Transverse colon (tissue), 3 donors: ENCODE results near the gene LRRC46.

Source experiments
- CTCF ChIP-seq, 5 experiments: fragments of 200-600 bp in 3 of 5; fragments of 450-650 bp in 2 of 5; sonication (generic) in 3 of 5; IDR thresholded peaks; 1 replicate in 2 of 5; 2 replicates in 3 of 5; pipeline ENCODE4 v1.5.1; 2016 to 2017; ENCODE audit warnings: antibody characterized with exemption in 5 of 5, inconsistent platforms in 3 of 5, mild to moderate bottlenecking in 2 of 5, moderate library complexity in 1 of 5
- EP300 ChIP-seq: sonication (generic); formaldehyde crosslinking; IDR thresholded peaks from one replicate; pipeline ENCODE4 v1.6.1; 2017; ENCODE audit warnings: antibody characterized with exemption, low read depth

GRCh38 chr17:47879776-47880454 is 48.4 kb downstream of the LRRC46 start:
- TF ChIP-seq CTCF (IDR thresholded peaks at IDR 0.05), result no peak
- TF ChIP-seq EP300, result no peak
